ENCODE results near the gene NOS1AP. TPM values are rescaled to one million over a fixed set of nuclear protein-coding genes. Genes with fewer than 3 reads are reported as not detected.
"Not testable (repeated sequence)": the region's sequence is repeated elsewhere in the genome, so short reads cannot be mapped to it uniquely, and the experiment has no call there.

The NOS1AP gene
- total RNA-seq, 1 donor from 2014 or later, result not detected

DNA sequence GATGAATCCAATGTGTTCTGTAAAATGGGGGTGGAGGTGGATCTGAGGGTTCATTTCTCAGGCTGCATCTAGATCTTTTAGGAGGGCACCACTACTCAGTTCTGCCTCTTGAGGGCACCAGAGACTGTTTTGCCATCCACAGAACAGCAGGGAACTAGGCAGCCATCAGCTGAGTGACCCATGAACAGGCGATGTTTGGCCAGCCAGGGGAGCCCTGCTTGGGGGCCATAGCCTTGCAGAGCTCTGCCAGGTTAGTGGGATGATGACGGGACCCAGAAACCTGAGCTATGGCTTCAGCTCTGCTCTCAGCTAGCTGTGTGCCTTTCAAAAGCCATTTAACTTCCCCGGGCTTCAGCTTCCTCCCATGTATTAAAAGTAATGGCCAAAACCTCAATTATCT, 13.4 kb upstream of the NOS1AP start:
- intact Hi-C loops (cut with micrococcal nuclease), result loop anchor here (1.0 to 10.0 kb wide), 3 partner anchors 220 to 1119 kb away; no protein-coding TSS in a partner anchor

DNA sequence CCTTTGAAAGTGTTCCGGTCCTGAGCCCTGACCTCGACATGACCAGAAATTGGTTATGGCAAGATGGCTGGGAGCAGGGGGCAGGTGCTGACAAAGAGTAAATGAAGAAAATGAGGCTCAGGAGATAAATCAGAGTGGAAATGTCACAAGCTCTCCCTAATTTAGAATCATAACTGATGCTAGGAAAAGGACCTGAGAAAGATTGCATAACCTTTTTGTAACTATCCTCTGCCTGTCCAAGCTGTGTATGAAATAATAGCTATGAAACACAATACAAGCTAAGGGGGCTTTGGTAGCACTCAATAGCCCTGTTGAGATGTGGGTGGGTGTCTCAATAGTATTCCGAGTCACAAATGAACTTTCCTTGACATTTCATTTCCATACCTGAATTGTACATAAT, 12.9 kb upstream of the NOS1AP start:
- intact Hi-C loops (cut with micrococcal nuclease), result loop anchor here (1.0 to 10.0 kb wide), 3 partner anchors 220 to 1118 kb away; no protein-coding TSS in a partner anchor

DNA sequence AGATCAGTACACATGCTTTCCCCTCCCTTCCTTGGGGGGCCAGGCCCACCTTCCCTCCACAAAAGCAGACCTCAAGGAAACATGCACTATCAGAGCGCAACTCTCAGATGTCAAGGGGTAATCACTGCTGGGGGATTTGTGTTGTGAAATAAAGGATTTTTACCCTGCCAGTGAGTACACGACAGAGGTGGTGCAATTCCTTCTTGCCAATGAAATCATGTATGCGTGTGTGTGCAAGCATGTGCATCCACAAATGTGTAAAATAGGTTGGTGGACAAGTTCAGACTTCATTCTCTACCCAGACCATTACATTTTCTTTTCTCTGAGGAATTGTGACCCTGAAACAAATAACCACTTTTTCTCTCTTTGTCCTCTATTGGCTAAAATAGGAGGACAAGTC, 9.8 kb upstream of the NOS1AP start:
- intact Hi-C loops (cut with micrococcal nuclease), result loop anchor here (10.0 kb wide), 1 partner anchor 1115 kb away; no protein-coding TSS in a partner anchor

DNA sequence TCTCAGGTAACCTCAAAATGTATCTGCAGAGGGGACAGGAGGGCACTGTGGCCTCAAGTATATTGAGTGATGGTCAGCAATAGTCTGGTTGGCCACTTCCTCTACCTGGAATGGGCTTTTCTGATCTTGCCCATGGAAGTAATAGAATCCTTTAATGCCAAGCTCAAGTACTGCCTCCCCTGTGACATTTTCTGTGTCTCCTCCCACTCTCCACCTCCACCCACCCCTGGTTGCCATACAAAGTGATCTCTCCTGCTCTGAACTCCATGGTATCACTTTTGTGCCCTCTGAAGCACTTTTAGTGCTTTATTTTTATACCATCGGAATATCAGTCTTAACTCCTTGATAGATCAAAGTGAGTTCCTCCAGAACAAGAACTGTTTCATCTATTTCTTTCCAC, 9.2 kb upstream of the NOS1AP start:
- intact Hi-C loops (cut with micrococcal nuclease), result no loop called here

DNA sequence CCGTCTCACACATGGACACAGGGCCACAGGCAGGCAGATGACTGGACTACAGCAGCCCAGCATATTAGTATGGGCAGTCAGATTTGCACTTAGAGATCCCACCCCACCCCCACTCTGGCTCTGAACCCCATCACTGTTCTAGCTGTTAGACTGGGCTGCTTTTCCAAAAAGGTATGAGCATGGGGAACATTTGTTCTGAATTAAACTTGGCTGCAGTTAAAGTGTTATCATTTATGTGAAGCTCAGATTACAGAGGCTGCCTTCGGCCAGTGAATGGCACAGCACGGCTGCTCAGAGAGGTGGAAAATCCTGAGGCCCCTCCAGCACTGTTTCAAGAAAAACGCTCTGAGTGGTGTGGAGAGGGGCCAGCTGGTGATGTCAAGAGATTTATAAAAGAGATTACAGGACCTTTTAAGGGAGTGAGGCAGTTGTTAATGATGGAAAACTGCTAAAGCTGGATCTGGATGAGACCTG, 6.9 kb upstream of the NOS1AP start:
- intact Hi-C loops (cut with micrococcal nuclease), result no loop called here

DNA sequence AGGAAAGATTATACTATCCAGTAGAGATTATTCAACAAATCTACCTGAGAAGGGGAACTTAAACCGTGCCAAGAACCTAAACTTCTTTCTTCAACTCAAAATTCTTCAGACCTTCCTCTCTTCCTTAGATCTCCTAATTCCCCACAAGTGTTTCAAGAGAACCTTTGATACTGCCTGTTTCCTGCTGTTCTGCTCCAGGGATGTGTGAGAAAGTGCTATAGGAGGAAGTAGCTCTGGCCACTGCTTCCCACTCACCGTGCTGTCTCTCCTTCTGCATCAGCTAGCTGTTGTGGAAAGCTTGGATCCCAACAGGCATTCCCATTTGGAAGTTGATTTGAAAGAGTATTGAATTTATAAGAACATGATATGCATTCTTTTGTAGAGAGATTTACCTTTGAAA, 4.5 kb upstream of the NOS1AP start:
- intact Hi-C loops (cut with micrococcal nuclease), result no loop called here

DNA sequence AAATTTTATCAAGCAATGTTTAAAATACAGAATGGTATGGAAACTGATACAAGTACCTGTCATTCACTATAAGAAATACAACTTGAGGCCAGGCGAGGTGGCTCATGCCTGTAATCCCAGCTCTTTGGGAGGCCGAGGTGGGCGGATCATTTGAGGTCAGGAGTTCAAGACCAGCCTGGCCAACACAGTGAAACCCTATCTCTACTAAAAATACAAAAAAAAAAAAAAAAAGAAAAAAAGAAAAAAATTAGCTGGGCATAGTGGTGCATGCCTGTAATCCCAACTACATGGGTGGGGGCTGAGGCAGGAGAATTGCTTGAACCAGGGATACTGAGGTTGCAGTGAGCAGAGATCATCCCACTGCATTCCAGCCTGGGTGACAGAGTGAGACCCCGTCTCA, 2.7 kb upstream of the NOS1AP start:
- intact Hi-C loops (cut with micrococcal nuclease), result not testable (repeated sequence)

DNA sequence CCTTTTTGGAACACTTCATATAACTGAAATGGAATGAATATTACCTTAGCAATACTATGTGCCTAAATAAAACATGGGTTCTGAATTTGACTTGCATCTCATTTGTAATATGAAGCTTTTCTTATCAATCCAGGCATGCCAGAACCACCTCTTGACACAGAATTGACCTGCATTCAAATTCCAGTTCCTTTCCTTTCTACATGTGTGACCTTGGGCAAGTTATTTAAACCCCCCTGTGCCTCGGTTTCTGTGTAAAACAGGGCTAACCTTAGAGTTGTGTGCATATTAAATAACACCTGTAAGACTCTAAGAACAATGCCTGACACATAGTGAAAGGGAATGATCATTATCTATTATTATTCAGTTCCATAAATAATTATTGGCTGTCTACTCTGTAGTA, 2.0 kb upstream of the NOS1AP start:
- intact Hi-C loops (cut with micrococcal nuclease), result no loop called here

DNA sequence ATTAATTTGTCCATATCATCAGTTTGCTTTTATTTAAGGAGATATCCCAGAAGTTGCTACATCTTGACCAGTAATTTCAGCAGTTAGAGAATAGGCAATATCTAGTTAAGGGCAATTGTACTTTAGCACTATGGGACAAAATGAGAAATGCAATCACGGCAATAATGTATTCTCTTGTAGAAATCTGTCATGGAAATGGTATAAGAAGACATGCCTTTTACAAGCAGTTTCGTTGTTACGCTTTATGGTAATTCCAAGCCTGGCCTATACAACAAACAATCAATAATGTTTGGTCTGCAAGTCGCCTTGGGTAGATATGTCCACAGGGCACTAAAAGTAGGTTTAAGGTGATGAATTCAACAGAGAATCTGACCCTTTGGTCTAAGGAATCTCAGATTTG, 1.2 kb upstream of the NOS1AP start:
- intact Hi-C loops (cut with micrococcal nuclease), result no loop called here

DNA sequence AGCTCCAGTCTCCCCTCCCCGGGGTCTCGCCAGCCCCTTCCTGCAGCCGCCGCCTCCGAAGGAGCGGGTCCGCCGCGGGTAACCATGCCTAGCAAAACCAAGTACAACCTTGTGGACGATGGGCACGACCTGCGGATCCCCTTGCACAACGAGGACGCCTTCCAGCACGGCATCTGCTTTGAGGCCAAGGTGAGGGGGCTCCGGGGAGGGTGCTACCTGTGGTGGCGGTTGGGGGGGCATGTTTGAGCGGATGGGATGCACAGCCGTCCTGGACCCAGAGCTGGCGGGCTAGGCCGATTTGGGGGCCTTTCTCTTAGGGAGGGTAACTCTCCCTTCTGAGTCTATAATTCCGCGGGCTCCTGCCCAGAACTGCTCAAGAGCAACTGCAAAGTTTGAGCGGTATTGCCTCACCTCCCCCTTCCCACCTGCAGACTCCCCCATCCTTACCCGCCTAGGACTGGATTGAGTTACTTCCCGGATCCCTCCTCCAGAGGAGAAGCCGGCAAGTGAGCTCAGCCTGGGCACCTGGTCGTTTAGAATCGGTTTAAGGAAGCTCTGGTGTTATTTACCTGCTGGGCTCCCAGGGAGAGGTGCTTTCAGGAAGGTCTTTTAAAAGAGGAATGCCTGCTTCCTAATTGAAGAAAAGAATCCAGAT, 730 bp downstream of the NOS1AP start:
- intact Hi-C loops (cut with micrococcal nuclease), result no loop called here

DNA sequence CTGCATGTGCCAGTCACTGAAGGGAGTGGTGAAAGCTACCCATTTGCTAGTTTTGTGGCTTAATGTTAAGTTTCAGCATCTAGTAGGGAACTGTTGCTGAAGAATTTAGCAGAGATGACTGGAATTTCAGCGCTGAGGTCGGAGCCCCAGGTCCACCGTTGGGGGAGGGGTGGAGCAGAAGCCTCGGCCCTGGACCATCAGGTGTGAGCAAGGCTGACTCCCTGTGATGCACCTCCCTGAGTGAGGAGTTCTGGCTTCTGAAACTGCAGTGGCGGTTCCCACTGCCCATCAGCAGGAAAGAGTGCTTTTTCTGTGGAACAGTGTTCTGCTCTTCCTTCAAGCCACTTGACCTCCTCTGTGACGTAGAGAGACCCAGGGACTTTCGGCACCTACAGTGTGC, 1.3 kb downstream of the NOS1AP start:
- intact Hi-C loops (cut with micrococcal nuclease), result no loop called here

DNA sequence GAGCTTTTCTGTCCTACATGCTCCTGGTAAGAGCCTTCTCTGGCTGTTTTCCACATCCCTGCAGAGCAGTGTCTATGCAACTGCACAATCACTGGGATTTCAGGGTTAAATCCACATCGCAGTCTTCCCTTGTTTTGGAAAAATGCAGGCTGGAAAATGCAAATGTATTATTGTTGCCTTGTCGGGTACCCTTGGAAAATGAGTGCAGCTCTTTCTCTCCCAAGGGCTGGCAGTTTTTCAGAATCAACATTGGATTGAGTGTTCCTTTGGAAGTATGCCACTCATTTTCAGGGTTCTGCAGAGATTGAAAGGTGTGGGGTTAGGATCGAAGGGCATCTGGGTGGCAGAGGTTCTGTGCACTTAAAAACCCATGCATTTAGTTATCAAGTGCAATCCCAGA, 3.2 kb downstream of the NOS1AP start:
- intact Hi-C loops (cut with micrococcal nuclease), result no loop called here

DNA sequence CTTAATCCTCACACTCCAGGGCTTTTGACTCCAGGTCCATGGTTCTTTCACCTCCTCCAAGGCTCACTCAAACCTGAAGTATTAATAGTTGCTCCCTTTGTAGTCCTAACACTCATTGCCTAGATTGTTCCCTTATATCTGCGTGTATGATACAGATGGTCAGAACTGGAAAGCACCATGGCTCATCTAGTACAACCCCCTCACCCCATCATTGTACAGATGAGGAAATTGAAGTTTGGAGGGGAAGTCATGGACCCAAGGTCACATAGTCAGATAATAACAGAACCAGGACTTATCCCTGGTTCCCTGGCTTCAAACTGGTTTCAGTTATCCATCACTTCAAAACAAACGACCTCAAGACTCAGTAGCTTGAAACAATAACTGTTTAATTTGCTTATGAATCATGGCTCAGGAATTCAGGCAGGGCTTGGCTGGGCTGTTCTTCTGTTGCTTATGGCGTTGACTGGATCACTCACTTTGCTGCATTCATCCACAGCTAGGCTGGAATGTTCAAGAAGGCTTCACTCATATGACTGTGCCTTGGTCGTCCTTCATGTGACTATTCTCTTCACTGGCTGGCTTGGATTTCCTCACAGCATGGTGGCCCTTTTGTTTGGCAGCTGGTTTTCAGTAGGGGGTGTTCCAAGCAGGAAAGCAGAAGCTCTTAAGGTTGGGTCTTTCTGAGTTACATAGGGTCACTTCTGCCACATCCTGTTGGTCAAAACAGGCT, 5.0 kb downstream of the NOS1AP start:
- intact Hi-C loops (cut with micrococcal nuclease), result no loop called here

DNA sequence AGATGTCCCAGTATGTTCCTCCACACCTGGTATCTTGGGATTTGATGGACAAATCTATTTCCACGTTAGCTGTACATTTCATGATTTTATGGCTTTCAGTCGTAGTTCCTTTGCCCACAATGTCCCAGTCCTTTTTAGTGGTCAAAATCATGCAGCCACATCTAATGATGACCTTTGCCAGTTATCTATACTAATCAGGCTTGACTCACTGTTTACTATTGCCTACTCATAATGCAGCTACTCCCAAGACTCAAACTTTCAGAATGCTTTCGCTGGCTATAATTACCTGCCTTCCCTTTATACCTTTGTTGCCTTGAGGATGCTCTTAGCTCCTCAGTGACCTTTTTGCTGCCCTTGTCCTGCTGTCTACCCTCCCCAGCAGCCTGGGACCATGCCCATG, 6.4 kb downstream of the NOS1AP start:
- intact Hi-C loops (cut with micrococcal nuclease), result no loop called here

DNA sequence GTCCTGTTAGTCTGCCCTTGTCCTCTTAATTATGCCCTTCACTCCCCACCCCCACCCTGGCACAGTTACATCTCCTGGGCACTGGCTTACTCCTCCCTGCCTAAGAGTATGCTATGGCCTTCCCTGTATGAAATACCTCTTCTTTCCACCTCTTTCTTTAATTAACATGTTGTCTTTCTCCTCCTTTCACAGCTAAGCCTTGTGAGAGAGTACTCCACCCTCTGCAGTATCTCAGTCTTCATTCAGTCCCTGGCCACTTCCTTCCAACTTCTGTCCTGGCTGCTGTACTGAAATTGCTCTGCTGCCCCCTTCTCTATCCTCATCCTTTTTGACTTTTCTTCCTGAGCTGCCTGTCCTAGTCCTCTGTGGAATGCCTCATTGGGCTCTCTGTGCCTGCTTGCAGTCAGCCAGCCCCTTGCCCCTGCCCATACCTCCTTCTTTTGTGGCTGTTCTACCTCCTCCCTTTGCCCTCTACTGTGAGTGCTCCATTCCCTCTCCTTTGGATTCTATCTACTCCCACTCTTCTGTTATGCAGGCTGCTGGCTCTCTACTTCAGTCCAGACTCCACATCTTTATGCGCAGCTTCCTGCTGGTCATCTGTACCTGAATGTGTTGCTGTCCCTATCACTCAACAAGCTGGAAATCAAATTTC, 8.3 kb downstream of the NOS1AP start:
- intact Hi-C loops (cut with micrococcal nuclease), result no loop called here

DNA sequence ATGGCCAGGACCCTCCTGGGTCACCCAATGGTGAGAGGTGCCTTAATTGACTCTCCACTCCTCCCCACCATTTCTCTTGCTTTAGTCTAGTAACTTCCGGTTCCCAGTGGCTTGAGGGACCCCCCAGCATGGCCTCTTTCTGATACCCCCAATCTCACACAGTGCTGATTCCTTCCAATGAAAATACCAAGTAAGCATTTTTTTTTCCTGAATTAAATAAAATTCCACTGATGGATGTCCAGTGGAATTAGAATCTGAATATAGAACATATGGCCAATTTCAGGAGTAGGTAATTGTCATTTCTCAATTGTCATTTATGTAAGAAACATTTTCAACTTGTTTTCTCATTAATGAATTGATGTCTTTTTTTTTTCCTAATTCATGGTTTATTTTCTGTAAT, 9.5 kb downstream of the NOS1AP start:
- intact Hi-C loops (cut with micrococcal nuclease), result no loop called here

DNA sequence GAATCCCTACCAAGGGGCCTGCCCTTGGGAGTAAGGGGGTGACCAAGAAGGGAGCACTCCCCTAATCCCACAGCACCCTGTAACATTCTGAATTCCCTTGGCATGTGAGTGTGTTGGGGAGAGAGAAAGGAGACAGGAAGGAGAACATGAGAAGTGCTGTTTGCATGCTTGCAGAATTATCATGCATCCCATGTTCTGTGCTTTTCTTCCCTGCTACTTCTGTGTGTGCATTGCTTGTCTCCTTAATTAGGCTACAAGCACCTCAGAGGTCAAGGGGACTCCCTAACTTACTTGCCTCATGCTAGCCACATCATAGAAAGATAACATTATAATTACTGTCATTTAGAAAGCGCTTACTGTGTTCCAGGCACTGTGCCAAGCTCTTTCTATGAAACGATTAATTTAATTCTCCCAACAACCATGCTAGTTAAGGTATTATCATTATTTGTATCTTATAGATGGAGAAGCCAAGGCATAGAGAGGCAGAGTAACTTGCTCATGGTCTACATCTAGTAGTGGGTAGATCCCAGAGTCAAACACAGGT, 11.1 kb downstream of the NOS1AP start:
- intact Hi-C loops (cut with micrococcal nuclease), result no loop called here

DNA sequence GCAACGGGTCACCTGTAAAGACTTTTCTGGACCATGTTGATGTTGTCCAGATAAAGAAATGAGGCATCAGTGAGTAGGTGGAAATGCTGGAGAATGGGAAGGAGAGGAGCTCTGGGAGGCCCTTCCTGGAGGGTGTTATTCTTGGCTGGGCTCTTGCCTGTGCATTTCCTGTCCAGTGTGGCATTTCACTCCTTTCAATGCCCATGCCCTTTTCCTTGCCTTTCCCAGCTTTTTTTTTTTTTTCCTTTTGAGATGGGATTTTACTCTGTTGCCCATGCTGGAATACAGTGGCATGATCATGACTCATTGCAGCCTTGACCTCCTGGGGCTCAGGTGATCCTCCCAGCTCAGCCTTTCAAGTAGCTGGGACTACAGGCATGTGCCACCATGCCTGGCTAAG, 11.8 kb downstream of the NOS1AP start:
- intact Hi-C loops (cut with micrococcal nuclease), result no loop called here

DNA sequence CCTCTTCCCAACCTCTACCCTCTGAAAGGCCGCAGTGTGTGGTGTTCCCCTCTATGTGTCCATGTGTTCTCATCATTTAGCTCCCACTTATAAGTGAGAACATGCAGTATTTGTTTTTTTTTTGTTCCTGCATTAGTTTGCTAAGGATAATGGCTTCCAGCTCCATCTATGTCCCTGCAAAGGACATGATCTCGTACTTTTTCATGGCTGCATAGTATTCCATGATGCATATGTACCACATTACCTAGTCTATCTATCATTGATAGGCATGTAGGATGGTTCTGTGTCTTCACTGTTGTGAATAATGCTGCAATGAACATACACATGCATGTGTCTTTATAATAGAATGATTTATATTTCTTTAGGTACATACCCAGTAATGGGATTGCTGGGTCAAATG, 12.6 kb downstream of the NOS1AP start:
- intact Hi-C loops (cut with micrococcal nuclease), result not testable (repeated sequence)

DNA sequence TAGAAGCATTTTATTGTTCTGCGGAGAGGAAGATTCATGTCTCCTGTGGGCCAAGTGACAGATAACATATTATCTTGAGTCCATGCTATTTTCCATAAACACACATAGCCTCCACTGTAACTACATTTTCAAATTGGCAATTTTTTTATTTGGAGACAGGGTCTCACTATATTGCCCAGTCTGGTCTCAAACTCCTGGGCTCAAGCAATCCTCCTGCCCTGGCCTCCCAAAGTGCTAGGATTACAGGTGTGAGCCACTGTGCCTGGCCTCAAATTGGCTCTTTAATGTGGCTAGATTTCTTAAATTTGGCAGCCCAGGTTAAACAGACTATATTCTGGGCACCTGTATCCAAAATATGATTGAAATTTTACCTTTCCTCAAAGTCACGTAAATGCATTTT, 13.8 kb downstream of the NOS1AP start:
- intact Hi-C loops (cut with micrococcal nuclease), result no loop called here

DNA sequence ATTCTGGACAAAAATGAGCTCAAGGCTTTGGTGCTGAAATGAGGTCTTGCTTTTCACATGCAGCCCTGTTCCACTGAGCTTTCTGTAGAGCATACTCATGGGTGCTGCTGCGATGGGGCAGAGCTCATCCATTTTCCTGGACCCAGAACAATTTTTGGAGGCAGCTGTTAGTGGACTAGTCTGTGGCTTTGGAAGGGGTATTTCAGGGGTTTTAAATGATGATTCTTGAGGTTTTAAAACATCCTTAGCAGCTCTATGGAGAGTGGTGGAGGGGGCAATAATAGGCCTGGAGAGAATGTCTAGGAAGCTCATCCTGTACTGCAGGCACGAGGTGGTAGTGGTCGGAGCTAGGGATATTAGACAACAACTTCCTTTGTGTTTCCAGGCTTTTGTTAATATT, 16.5 kb downstream of the NOS1AP start:
- intact Hi-C loops (cut with micrococcal nuclease), result no loop called here

DNA sequence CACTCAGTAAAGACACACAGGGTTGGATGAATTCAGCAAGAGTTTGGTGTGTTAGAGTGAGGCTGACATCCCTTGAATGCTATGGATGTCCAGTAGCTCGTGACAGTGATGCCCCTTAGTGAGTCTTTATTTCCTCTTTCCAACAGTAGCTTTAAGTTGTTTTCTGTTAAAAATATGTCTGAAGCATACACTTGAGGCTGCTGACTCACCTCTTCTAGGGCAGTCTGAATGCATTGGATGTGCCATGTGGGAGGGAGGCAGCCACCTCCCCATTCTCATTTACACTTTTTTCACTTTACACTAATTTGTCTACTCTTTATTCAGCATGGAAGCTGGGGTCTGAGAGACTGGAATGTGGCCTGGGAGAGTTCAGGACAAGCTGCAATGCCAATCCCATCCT, 17.6 kb downstream of the NOS1AP start:
- intact Hi-C loops (cut with micrococcal nuclease), result no loop called here

All from T-helper 2 cell treated with Interferon-gamma antibody and Interleukin-4, amounts not matched to agents 100 ng/mL and 5 ng/mL, for 36 hours (primary cell).